ENCODE measurements around the gene PLEKHN1.

DNA sequence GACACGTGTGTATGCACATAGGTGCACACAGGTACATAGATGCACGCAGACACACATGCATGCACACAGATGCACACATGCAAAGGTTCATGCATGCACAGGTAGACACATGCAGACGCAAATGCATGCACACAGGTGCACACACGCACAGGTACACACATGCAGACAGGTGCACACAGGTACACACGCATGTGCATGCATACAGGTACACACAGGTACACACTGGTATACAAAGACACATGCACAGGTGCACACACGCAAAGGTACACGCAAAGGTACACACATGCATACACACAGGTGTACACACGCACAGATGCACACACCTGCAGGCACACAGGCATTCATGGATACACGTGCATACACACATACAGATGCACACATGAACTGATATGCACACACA, 16.0 kb upstream of the PLEKHN1 start:
- TF ChIP-seq, protein P1, sequence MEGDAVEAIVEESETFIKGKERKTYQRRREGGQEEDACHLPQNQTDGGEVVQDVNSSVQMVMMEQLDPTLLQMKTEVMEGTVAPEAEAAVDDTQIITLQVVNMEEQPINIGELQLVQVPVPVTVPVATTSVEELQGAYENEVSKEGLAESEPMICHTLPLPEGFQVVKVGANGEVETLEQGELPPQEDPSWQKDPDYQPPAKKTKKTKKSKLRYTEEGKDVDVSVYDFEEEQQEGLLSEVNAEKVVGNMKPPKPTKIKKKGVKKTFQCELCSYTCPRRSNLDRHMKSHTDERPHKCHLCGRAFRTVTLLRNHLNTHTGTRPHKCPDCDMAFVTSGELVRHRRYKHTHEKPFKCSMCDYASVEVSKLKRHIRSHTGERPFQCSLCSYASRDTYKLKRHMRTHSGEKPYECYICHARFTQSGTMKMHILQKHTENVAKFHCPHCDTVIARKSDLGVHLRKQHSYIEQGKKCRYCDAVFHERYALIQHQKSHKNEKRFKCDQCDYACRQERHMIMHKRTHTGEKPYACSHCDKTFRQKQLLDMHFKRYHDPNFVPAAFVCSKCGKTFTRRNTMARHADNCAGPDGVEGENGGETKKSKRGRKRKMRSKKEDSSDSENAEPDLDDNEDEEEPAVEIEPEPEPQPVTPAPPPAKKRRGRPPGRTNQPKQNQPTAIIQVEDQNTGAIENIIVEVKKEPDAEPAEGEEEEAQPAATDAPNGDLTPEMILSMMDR (IDR thresholded peaks at IDR 0.05): no peak
- TF ChIP-seq POLR2AphosphoS5 (IDR thresholded peaks at IDR 0.05) (no peak), EP300 (IDR thresholded peaks at IDR 0.05) (no peak), POLR2A (IDR thresholded peaks at IDR 0.05) (no peak)
